PC-3 (cell line): Measurements from ENCODE around the gene WNT3.

Experiments
- EZH2 ChIP-seq: fragments of 300-600 bp; sonication (generic); IDR thresholded peaks from one replicate; pipeline ENCODE4 v1.6.1; 2017; ENCODE audit warnings: antibody characterized with exemption, mild to moderate bottlenecking, low read length; ENCODE audit not compliant: unreplicated experiment
- EZH2phosphoT487 ChIP-seq: fragments of 300-600 bp; sonication (generic); IDR thresholded peaks from 2 replicates; pipeline ENCODE4 v1.6.1; 2018; ENCODE audit warnings: mild to moderate bottlenecking, antibody characterized with exemption, low read length, borderline replicate concordance
- TF ChIP-seq, protein P1 (sequence below): fragments of 300-600 bp; sonication (generic); conservative IDR thresholded peaks from 2 replicates; pipeline ENCODE4 v1.5.1; 2017; ENCODE audit warnings: antibody characterized with exemption, low read depth, mild to moderate bottlenecking, low read length

- TF ChIP-seq, protein P1, sequence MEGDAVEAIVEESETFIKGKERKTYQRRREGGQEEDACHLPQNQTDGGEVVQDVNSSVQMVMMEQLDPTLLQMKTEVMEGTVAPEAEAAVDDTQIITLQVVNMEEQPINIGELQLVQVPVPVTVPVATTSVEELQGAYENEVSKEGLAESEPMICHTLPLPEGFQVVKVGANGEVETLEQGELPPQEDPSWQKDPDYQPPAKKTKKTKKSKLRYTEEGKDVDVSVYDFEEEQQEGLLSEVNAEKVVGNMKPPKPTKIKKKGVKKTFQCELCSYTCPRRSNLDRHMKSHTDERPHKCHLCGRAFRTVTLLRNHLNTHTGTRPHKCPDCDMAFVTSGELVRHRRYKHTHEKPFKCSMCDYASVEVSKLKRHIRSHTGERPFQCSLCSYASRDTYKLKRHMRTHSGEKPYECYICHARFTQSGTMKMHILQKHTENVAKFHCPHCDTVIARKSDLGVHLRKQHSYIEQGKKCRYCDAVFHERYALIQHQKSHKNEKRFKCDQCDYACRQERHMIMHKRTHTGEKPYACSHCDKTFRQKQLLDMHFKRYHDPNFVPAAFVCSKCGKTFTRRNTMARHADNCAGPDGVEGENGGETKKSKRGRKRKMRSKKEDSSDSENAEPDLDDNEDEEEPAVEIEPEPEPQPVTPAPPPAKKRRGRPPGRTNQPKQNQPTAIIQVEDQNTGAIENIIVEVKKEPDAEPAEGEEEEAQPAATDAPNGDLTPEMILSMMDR = no peak
- TF ChIP-seq EZH2 (no peak), EZH2phosphoT487 (no peak)
Observed at GRCh38 chr17:46817901-46818209, 637 bp downstream of the WNT3 start.
